Measurements from ENCODE around the gene WNT4.

Gene WNT4

GRCh38 chr1:22159891-22160290, 17.0 kb upstream of the WNT4 start:
- Histone ChIP-seq H3K27me3 (ENCODE audit: control insufficient read depth, insufficient read depth, low read length) (no peaks in the 10 kb centered on the region), H3K9ac (ENCODE audit: low read length) (no peak overlapping the region), H3K9me3 (ENCODE audit: control insufficient read depth, insufficient read depth, low read depth, low read length) (no peaks in the 10 kb centered on the region), H3K27ac (ENCODE audit: low read depth, low read length) (no peak overlapping the region), H3K4me3 (ENCODE audit: low read depth, low read length) (no peak overlapping the region), H3K4me1 (ENCODE audit: control insufficient read depth, insufficient read depth, low read length) (no peaks in the 10 kb centered on the region; the same call in 1 of the 2 replicates), H3K36me3 (ENCODE audit: control insufficient read depth, insufficient read depth, low read length) (no peaks in the 10 kb centered on the region)

GRCh38 chr1:22158654-22159053, 15.8 kb upstream of the WNT4 start:
- H3K27ac ChIP-seq (ENCODE audit: low read depth, low read length): no peak overlapping the region
- no peak overlapping the region for H3K4me3 ChIP-seq (ENCODE audit: low read depth, low read length)
- no peaks in the 10 kb centered on the region for H3K27me3 ChIP-seq (ENCODE audit: control insufficient read depth, insufficient read depth, low read length)
- peaks cover 3% of the 10 kb centered on the region; the same call in 1 of the 2 replicates for H3K4me1 ChIP-seq (ENCODE audit: control insufficient read depth, insufficient read depth, low read length)
- H3K9ac ChIP-seq (ENCODE audit: low read length): no peak overlapping the region
- no peaks in the 10 kb centered on the region for H3K9me3 ChIP-seq (ENCODE audit: control insufficient read depth, insufficient read depth, low read depth, low read length)
- H3K36me3 ChIP-seq (ENCODE audit: control insufficient read depth, insufficient read depth, low read length): no peaks in the 10 kb centered on the region

GRCh38 chr1:22157359-22157966, 14.6 kb upstream of the WNT4 start:
- Histone ChIP-seq H3K36me3 (ENCODE audit: control insufficient read depth, insufficient read depth, low read length) (no peaks in the 10 kb centered on the region), H3K9me3 (ENCODE audit: control insufficient read depth, insufficient read depth, low read depth, low read length) (no peaks in the 10 kb centered on the region), H3K27ac (ENCODE audit: low read depth, low read length) (no peak overlapping the region), H3K4me3 (ENCODE audit: low read depth, low read length) (no peak overlapping the region), H3K27me3 (ENCODE audit: control insufficient read depth, insufficient read depth, low read length) (no peaks in the 10 kb centered on the region; the same call in 1 of the 2 replicates), H3K4me1 (ENCODE audit: control insufficient read depth, insufficient read depth, low read length) (peaks cover 5% of the 10 kb centered on the region; the same call in 1 of the 2 replicates), H3K9ac (ENCODE audit: low read length) (no peak overlapping the region)

- Histone ChIP-seq H3K36me3 (ENCODE audit: control insufficient read depth, insufficient read depth, low read length) (no peaks in the 10 kb centered on the region), H3K27ac (ENCODE audit: low read depth, low read length) (no peak overlapping the region), H3K4me3 (ENCODE audit: low read depth, low read length) (no peak overlapping the region), H3K9me3 (ENCODE audit: control insufficient read depth, insufficient read depth, low read depth, low read length) (no peaks in the 10 kb centered on the region), H3K4me1 (ENCODE audit: control insufficient read depth, insufficient read depth, low read length) (peaks cover 5% of the 10 kb centered on the region; the same call in 1 of the 2 replicates), H3K27me3 (ENCODE audit: control insufficient read depth, insufficient read depth, low read length) (no peaks in the 10 kb centered on the region; the same call in 1 of the 2 replicates), H3K9ac (ENCODE audit: low read length) (no peak overlapping the region)
Observed at GRCh38 chr1:22155517-22155916, 12.6 kb upstream of the WNT4 start.

GRCh38 chr1:22154626-22155025, 11.7 kb upstream of the WNT4 start:
- H3K36me3 ChIP-seq (ENCODE audit: control insufficient read depth, insufficient read depth, low read length): no peaks in the 10 kb centered on the region
- H3K9me3 ChIP-seq (ENCODE audit: control insufficient read depth, insufficient read depth, low read depth, low read length): no peaks in the 10 kb centered on the region
- no peaks in the 10 kb centered on the region; the same call in 1 of the 2 replicates for H3K27me3 ChIP-seq (ENCODE audit: control insufficient read depth, insufficient read depth, low read length)
- H3K4me3 ChIP-seq (ENCODE audit: low read depth, low read length): no peak overlapping the region
- H3K9ac ChIP-seq (ENCODE audit: low read length): no peak overlapping the region
- H3K4me1 ChIP-seq (ENCODE audit: control insufficient read depth, insufficient read depth, low read length): peaks cover 5% of the 10 kb centered on the region; the same call in 1 of the 2 replicates
- H3K27ac ChIP-seq (ENCODE audit: low read depth, low read length): no peak overlapping the region; the same call in 1 of the 2 replicates

- Histone ChIP-seq H3K9ac (ENCODE audit: low read length) (no peak overlapping the region), H3K36me3 (ENCODE audit: control insufficient read depth, insufficient read depth, low read length) (no peaks in the 10 kb centered on the region), H3K27me3 (ENCODE audit: control insufficient read depth, insufficient read depth, low read length) (no peaks in the 10 kb centered on the region; the same call in 1 of the 2 replicates), H3K4me1 (ENCODE audit: control insufficient read depth, insufficient read depth, low read length) (peaks cover 5% of the 10 kb centered on the region; the same call in 1 of the 2 replicates), H3K9me3 (ENCODE audit: control insufficient read depth, insufficient read depth, low read depth, low read length) (no peaks in the 10 kb centered on the region), H3K4me3 (ENCODE audit: low read depth, low read length) (no peak overlapping the region), H3K27ac (ENCODE audit: low read depth, low read length) (no peak overlapping the region; the same call in 1 of the 2 replicates)
Observed at GRCh38 chr1:22153660-22154437, 11.0 kb upstream of the WNT4 start.

- H3K36me3 ChIP-seq (ENCODE audit: control insufficient read depth, insufficient read depth, low read length): no peaks in the 10 kb centered on the region
- H3K9me3 ChIP-seq (ENCODE audit: control insufficient read depth, insufficient read depth, low read depth, low read length): no peaks in the 10 kb centered on the region
- no peak overlapping the region for H3K9ac ChIP-seq (ENCODE audit: low read length)
- no peak overlapping the region for H3K4me3 ChIP-seq (ENCODE audit: low read depth, low read length)
- H3K27ac ChIP-seq (ENCODE audit: low read depth, low read length): no peak overlapping the region
- peaks cover 5% of the 10 kb centered on the region; the same call in 1 of the 2 replicates for H3K4me1 ChIP-seq (ENCODE audit: control insufficient read depth, insufficient read depth, low read length)
- peaks cover 6% of the 10 kb centered on the region for H3K27me3 ChIP-seq (ENCODE audit: control insufficient read depth, insufficient read depth, low read length)
Observed at GRCh38 chr1:22150923-22151322, 8.0 kb upstream of the WNT4 start.

- H3K9ac ChIP-seq (ENCODE audit: low read length): no peak overlapping the region
- peaks cover 34% of the 10 kb centered on the region for H3K4me1 ChIP-seq (ENCODE audit: control insufficient read depth, insufficient read depth, low read length)
- H3K27ac ChIP-seq (ENCODE audit: low read depth, low read length): no peak overlapping the region
- no peaks in the 10 kb centered on the region for H3K9me3 ChIP-seq (ENCODE audit: control insufficient read depth, insufficient read depth, low read depth, low read length)
- H3K4me3 ChIP-seq (ENCODE audit: low read depth, low read length): peak overlapping the region; percentile 55
- peaks cover 55% of the 10 kb centered on the region for H3K27me3 ChIP-seq (ENCODE audit: control insufficient read depth, insufficient read depth, low read length)
- no peaks in the 10 kb centered on the region for H3K36me3 ChIP-seq (ENCODE audit: control insufficient read depth, insufficient read depth, low read length)
Observed at GRCh38 chr1:22142315-22143064, 407 bp downstream of the WNT4 start.

GRCh38 chr1:22141554-22142314, 1.2 kb downstream of the WNT4 start:
- H3K4me1 ChIP-seq (ENCODE audit: control insufficient read depth, insufficient read depth, low read length): peaks cover 42% of the 10 kb centered on the region
- no peak overlapping the region for H3K27ac ChIP-seq (ENCODE audit: low read depth, low read length)
- H3K9ac ChIP-seq (ENCODE audit: low read length): no peak overlapping the region
- H3K9me3 ChIP-seq (ENCODE audit: control insufficient read depth, insufficient read depth, low read depth, low read length): no peaks in the 10 kb centered on the region
- peak overlapping the region; percentile 55 for H3K4me3 ChIP-seq (ENCODE audit: low read depth, low read length)
- no peaks in the 10 kb centered on the region for H3K36me3 ChIP-seq (ENCODE audit: control insufficient read depth, insufficient read depth, low read length)
- H3K27me3 ChIP-seq (ENCODE audit: control insufficient read depth, insufficient read depth, low read length): peaks cover 52% of the 10 kb centered on the region

- Histone ChIP-seq H3K27me3 (ENCODE audit: control insufficient read depth, insufficient read depth, low read length) (peaks cover 52% of the 10 kb centered on the region), H3K27ac (ENCODE audit: low read depth, low read length) (no peak overlapping the region), H3K9ac (ENCODE audit: low read length) (no peak overlapping the region), H3K4me1 (ENCODE audit: control insufficient read depth, insufficient read depth, low read length) (peaks cover 46% of the 10 kb centered on the region), H3K9me3 (ENCODE audit: control insufficient read depth, insufficient read depth, low read depth, low read length) (no peaks in the 10 kb centered on the region), H3K4me3 (ENCODE audit: low read depth, low read length) (no peak overlapping the region), H3K36me3 (ENCODE audit: control insufficient read depth, insufficient read depth, low read length) (no peaks in the 10 kb centered on the region)
Observed at GRCh38 chr1:22140694-22141093, 2.2 kb downstream of the WNT4 start.

Measured in HUES6 (cell line).